CD4-positive, alpha-beta T cell treated with Interferon alpha-2 for 1 hour (primary cell): ENCODE data around the gene MARCHF10.

Source experiments
- DNase-seq, 2 donors: peaks; one replicate each; pipeline ENCODE4 v3.0.0-alpha.2; 2020 to 2022

Gene MARCHF10

DNA sequence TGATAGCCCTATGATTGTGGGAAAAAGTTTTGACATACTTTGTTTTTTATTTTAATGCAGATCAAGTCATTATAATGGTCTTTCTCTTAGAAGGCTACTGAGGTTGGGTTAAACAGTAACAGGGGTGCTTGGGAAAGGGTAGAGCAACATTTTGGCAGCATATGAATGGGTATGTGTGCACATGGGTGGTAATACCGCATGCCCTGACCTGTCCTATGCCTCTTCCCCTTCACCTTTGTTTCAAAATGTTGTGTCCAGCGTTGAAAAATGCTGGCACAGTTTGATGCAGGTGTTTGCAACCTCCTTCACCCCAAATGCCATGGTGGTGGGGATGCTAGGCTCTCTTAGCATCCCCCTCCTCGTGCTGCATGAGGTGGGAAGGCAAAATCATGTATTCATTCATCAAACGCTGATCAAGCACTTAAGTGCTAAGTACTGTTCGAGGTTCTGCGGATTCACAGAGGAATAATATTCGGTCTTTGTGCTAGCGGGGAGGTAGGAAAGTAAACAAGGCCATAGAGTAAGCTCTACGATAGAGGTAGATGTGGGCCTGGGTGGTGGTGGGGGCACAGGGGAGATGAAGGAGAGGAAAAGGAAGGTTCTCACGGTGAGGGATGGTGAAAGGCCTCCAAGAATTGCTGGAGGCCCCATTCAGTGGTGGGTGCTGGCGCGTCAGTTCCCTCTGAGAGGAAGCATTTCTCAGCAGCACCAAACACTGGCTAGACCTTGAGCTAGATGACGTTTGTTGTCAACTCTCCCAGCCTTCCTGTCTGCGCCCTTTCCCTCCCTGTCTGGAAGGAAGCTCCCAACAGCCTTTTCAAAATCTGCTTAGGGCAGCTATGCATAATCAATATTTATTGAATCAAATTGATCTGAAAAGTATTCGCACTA lies 13.3 kb upstream of the MARCHF10 start:
- DNase-seq = no peak

DNA sequence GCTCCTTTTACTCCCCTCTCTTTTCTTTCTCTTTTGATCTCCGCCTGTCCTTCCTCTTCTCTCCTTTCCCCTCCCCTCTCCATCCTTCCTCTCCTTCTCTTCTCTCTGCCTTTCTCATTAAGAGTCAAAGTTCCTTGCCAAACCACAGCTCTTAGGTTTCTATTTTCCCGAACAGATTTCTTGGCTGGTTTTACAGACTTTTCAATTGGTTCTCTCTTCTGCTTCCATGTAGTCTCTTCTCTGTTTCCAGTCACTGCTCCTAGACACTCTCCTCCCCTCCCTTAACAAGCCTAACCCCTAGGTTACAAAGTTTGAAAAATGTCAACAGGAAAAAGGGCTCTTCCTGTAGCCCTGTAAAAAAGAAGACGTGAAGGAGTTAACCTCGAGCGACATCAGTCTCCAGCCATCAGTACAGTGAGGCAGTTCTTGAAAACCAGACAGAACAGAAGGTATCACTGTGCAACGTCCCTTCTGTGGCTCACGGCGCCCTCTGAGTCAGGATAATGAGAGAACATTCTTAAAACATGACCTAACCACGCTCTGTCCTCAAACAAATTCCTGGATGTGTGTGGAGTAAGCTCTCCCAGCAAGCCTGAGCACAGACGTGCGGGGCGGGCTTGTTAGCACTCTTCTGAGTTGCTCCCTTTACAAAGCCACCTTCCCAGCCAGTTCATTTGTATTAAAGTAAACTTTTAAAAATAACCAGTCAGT lies 11.6 kb upstream of the MARCHF10 start:
- DNase-seq = no peak

DNA sequence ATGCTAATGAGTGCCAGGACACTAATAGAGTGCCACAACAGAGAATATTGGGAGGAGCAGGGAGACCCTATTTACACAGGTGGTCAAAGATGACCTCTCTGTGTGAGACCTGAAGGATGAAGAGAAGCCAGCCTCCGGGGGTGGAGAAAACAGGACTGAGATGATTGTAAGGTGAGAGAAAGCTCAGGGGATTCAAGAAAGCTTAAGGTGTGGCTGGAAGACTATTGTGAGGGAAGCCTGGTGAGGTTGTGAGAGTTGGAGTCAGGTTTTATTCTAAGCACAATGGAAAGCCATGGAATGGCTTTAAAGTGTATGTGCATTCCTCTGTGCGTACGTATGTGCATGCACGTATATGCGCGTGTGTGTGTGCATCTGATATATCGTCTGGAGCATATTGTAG lies 10.4 kb upstream of the MARCHF10 start:
- DNase-seq = no peak

DNA sequence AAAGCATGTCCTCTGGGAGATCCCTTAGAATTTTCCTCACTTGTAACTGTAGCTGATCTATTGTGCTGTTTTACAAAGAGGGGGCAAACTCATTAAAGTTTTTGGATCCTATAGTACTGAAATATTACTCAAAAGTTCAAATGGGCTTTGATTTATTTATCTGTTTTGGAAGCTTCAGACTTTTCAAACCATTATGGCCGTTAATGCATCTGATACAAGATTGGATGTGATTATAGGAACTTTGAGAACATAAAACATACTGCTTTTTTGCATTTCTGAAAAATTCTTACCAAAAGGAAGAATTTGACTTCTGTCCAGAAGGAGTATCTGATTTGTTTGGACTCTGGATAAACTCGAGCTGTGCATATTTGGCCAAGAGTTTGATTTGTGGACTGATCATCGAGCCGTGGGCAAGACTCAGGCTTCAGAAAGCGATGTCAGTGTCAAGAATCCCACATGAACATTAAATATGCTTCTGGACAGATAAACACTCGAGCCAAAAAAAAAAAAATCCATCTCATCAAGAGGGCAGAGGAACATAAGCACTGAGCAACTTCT lies 8.2 kb upstream of the MARCHF10 start:
- DNase-seq = no peak

DNA sequence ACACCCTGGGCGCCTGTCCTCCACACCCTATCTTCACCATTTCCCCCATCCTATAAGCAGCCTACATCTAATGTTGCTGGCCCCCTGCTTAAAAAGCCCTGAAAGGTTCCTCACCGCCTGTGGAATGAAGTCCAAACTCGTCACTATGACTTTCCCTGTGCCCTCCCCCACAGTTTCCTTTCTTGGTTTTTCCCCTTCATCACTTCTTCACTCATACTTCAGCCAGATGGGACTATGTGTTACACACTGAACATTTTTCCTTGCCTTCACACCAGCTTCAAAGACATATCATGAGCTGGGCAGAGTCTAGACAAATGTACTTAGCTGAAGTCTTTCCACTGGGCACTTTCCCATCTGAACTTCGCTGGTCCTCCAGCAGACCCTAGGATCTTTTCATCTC lies 1.5 kb upstream of the MARCHF10 start:
- no peak for DNase-seq

DNA sequence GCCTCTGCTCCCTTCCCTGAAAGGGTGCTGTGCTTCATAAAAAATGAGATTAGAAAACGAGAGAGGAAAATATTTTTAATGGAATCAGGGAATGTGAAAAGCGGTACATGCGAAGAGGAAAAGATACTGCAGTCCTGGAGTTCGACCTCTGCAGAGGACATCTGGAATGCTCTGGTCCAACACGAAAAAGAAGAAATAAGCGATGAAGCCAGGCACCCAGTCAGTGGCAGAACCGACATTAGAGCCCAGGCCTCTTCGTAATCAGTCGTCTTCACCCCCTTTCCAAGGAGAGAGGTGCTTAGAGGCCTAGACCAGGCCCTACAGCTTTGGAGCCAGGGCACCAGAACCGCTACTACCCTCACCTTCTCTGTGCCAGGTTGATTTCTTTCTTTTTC lies 459 bp upstream of the MARCHF10 start:
- DNase-seq = no peak

DNA sequence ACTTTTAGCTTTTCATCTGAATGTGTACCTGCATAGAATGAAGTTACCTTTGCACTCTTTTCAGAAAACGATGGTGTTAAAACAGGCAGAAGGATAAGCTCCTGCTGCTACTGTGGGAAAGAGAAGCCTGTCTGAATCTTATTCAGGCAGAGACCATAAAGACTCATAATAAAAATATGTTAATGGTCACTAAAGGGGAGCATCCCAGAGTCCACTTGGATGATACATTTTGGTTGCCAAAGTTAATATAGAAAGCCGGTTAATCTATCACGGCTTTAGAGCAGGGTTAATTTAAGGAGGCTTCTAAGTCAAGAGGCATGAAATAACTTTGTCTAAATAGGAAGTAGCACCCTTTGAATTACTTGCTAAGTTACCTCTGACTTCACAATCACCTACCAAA lies 2.9 kb downstream of the MARCHF10 start:
- no peak for DNase-seq

DNA sequence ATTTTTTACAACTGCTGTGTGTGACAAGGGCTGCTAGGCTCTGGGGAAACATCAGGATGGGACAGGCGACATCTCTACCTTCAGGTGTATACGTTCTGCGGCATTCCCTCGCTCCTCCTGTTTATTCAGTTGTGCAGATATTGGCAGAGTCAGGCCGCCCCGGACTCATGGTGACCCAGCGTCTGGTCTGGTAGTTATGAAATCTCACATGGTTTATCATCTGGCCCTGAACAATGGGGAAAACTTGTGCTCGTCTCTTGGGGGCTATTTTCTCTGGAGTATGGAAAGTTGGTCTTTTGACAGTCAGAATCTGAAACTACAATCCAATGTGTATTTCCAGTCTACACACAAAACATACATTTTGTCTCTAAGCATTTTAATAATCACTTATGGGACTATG lies 3.3 kb downstream of the MARCHF10 start:
- DNase-seq = no peak

DNA sequence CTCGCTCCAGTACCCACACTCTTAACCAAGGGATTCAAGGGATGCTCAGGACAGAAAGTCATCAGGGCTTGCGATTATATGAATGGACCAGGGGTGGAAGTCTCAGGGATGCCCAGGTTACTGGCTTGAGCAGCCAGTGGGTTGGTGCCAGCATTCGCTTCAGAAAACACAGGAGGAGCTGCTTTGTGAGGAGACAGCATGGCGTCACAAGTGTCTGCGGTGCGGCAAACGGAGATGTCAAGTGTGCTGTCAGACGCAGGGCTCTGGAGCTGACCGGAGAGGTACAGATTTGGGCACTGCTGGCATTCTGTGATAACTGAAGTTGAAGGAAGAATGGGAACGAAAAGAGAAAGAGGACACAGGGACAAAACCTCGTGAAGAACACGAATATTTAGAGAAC lies 4.1 kb downstream of the MARCHF10 start:
- no peak for DNase-seq

DNA sequence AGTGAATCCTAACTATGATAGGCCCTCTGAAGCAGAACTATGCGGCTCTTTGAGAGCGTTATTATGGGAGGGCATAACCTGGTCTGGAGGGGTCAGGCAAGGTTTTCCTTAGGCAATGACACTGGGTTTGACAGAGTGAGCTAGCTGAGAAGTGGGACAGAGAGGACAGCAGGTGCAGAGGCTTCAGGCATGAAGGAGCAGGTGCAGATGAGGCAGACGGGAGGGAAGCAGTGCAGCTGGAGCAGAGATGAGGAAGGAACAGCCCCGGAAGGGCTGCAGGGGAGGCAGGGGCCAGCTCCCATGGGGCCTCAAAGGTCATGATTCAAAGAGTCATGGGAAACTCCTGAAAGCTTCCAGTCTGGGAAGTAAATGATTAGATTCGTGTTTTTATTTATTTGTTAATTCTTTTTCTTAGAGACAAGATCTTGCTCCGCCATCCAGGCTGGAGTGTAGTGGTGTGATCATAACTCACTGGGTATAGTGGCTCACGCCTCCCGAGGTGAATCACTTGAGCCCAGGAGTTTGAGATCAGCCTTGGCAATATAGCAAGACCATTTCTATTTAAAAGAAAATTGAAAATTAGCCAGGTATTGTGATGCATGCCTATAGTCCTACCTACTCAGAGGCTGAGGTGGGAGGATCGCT lies 5.4 kb downstream of the MARCHF10 start:
- DNase-seq = no peak

DNA sequence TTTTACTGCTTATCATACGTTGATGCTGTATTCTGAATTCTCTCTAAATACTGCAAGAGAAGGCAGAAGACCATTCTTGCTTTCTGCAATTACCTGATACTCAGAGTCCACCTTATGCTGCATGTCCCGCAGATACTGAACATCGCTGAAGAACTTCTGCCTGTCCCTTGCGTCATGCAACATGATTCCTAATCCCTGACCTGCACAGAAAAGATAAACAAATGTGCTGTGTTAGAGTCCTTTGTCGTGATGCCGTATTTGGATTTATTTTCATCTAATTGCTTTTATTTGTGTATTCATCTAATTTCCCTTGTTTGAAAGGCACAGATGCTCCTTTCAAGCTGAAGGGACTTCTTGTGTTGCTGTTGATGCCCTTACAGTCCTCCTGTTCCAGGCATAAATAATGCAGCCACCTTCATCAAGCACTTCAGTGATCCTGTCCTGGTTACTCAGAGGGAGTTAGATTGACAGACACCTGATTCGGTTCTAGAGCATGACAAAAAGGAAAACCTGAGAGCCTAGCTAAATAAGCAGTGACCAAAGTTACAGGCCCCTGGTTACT lies 6.5 kb downstream of the MARCHF10 start:
- DNase-seq = no peak

DNA sequence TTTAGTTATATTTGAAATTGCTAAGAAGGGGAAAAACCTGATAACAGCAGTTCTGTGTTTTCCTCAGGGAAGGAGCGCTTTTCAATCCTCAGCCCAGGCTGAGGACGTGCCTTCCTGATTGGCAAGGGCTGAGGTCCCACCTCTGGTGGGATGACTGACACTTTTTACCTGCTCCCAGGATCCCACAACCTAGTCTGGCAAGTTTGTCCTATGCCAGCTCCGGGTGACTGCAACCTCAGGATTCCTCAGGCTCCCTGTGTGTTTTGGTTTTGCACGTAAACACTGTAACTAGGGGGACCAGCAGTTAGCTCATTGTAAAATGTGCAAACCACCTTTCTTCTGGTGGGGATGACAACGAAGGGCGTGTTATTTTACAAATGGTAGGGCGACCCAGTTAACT lies 7.5 kb downstream of the MARCHF10 start:
- no peak for DNase-seq

DNA sequence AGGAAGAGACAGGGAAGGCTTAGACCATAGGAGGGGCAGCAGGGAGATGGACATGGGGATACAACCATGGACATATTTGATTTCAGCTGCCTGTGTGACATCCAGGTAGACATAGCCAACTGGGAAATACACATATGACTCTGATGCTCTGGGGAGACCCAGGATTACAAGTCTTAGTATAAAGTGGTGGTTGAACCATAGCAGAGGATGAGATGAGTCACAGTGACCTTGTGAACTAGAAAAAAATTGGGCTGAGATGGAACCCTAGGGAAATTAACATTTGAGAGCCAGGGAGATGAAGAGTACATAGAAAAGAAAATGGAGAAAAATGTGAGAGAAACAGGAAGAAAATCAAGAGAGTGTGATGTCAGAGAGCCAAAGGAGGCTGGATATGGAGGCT lies 10.2 kb downstream of the MARCHF10 start:
- no peak for DNase-seq

DNA sequence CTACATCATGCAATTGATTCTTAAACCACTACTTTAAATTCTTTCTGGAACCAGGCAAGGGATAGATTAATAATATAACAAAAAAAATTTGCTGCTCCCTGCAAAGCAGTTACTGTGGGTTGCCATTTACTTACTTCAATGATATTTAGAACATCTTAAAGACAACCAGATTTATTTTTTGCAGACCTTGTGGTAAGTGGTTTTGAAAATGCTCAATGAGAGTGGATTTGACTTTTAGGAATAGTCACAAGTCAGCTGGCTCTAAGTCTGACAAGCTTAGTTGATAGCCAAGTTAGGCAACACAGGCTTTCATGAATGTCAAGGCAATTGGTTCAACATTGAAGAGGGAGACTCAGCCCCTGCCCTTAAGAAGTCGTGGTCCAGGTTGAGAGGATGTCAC lies 11.8 kb downstream of the MARCHF10 start:
- no peak for DNase-seq

DNA sequence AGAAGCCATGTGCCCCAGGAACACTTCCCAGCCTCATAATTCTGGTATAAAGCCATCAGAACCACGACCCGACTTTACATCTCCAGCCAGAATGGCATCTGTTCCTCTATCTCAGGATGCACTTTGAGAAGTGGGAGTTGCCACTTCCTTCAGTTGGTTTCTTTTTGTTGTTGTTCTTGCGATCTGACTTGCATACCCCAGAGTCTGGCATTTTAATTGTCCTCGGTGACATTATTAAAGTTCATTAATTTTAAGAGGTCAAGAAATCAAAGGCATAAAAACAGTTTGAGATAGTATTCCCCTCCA lies 13.5 kb downstream of the MARCHF10 start:
- no peak for DNase-seq

DNA sequence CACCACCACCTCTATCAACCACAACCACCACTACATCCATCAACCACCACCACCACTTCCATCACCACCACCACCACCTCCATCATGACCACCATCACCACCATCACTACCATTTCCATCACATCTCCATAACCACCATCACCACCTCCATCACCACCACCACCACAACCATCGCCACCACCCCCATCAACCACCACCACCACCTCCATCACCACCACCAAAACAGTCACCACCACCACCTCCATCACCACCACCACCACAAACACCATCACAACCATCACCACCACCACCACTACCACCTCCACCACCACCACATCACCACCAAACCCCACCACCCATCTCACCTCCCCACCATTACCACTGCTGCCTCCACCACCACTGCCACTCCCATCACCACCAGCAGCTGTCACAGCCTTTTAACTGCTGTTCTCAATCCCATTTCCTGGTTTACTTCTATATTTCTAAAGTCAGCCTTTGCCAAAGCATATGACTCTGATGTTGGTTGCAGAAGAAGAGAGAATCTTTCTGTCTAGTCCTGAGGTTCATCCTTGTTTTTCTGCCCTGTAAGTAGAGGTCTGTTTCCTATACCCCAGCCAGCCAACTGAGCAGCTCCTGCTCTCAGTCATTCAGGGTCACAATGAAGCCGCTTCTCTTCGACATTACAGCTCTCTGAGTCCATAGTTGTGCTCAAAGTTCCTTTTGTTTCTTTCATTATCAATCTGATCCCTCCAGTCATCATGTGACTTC lies 14.0 kb downstream of the MARCHF10 start:
- DNase-seq = peak in 1 of 2 donors; percentile 13

DNA sequence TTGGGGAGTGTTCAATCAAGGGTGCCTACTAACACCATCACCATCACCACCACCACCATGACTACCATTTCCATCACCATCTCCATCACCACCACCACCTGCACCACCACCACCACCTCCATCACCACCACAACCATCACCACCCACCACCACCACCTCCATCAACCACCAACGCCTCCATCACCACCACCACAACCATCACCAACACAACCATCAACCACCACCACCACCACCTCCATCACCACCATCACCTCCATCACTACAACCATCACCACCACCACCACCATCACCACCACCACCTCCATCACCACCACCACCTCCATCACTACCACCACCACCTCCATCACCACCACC lies 15.7 kb downstream of the MARCHF10 start:
- no peak for DNase-seq

DNA sequence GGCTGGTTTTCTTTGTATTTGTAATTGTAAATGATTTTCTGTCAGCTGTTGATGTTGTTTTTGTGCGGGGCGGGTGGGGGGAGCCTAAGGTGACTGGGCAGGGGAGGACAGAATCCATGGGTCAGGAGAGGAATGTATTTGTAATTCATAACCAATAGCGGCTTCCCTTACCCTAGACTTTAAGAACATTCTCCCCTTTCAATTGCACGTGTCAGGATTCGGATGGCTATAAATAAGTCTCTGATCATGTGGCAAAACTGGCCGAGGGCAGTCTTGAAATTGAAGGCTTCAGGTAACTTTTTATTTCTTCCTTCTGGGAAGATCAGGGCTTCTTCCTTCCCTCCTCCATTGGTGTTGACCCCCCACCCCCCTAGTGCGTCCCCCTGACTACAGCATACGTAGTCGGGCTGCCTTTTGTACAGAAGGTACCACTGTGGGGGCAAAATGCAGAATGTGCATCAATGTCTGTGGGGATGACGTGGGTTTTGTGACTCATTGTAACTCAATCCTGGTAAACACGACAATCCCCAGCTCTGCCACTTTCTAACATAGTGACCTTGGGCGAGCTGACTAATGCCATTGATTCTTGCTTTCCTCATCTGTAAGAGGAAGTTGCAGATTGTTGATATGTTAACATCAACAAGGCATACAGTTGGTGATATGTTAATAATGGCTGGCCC lies 16.2 kb downstream of the MARCHF10 start:
- DNase-seq = no peak

DNA sequence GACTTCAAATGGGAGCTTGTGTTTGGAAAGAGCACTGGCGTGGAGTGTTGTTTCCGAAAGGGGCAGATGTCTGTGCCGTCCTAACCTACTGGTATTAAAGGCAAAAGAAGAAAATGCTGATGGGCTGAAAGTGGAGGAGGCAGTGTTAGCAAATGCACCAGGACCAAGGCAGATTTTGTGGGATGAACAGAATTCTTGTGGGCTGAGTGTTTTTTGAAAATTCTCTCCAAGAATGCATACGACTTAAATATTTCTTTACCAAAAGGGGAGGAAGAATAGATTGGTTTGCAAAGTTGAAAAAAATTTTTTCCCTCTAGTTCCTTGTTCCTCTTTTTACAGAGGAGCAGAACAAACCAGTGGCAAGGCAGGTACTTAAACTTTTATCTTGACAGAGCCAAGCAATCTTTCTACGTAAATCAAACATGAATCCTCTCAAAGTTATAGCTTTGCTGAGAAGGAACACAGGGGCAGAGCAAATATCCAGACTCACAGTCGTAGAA lies 16.8 kb downstream of the MARCHF10 start:
- DNase-seq = no peak

DNA sequence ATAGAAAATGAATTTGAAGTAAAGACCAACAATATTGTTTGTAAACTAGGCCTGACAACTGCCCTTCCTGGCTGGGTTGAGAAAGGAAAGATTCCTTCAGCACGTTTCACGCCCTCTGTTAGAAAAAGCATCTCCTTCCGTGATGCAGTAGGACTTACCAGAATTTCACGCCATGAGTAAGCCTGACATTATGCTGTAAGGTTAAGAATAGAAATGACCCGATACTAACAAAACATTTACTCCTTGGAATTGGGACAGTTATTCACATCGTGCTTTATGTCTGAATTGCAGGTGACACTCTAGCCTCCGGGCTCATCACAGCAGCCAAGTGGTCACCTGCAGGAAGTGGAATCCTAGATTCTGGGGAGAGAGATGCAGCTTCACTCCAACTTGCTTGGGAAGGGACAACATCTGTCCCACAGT lies 17.5 kb downstream of the MARCHF10 start:
- no peak for DNase-seq

DNA sequence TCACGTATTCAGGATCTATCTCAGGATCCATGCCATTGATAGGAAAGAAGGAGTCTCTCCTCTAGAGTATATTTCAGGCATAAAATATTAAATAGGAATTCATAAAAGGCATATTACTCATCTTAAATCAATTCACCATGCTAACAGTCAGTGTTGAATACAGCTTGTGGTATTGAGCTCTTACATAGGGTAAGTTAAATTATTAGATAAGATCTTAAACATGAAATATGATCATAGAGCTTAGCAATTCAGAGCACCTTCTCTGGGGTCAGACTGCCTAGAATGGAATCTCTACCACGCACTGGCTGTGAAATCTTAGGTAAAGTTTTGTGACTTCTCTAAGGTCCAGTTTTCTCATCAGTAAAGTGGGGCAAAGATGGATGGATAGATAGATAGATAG lies 20.7 kb downstream of the MARCHF10 start:
- no peak for DNase-seq

DNA sequence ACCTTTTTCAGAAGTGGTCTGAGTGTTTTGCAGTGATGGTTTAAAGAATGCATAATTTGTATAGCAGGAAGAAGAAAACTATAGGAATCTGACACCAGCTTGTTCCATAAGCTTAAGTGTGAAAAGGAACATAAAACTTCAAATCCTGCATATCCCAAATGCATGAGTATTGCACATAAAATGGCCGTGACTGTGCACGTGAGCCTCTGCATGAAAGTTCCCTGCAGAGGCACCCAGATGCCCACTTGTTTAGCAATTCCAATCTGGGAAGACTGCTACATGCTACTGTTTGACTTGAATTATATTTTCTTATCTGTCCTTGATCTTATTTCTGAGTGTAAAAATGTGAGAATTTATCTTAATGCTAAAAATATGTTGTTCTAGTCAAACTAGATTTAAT lies 21.5 kb downstream of the MARCHF10 start:
- no peak for DNase-seq
